Left forelimb (tissue), 1 donor: ENCODE data around the gene JARID2.

Experiments
- DNase-seq: peaks from one replicate; pipeline ENCODE4 v3.0.0-alpha.2; 2018; ENCODE audit warnings: low spot score

JARID2 gene

DNA sequence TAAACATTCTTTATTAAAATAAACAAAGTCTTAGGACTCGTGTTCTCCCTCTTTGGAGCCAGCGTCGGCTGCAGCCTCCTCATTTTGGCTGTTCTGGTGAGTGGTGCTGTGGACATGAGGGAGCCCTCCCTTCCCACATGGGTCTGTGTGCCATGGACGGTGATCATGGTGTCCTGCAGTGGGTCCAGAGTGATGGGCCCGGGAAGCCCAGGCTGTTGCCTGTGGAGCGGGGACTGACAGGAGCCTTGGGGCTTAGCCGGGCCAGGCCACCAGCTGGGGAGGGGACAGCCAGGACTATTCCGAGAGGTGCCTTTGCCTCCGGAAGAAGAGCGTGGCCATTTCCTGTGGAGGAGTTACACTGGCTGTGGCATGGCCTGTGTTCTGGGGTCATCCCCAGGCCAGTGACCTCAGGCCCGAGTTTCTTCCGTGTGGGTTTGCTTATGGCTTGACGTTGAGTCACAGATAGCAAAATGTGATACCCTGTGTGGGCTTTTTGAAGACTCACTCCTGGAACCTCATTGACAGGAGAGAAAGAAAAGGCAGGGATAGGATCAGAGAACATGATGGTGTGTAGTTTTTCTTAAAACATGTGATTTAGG is 263.6 kb downstream of the JARID2 start:
- no peak for DNase-seq

DNA sequence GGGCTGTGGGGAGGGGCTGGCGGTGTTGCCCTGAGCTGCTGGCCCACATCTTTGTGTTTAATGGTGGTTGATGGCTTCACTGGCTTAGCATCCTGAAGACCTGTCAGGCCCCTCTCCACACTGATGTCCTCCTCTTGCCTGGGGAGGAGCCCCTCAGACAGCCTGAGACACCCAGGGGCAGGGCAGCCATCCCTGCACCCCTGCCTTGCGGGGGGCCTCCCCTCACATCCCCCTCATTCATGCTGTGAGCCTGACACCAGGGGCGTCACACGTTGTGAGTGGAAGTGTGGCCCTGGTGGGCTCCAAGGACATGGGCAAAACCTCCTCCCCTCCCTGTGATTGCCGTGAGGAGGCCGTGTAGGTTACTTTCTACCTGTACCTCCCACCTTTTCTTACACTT is 264.3 kb downstream of the JARID2 start:
- no peak for DNase-seq

DNA sequence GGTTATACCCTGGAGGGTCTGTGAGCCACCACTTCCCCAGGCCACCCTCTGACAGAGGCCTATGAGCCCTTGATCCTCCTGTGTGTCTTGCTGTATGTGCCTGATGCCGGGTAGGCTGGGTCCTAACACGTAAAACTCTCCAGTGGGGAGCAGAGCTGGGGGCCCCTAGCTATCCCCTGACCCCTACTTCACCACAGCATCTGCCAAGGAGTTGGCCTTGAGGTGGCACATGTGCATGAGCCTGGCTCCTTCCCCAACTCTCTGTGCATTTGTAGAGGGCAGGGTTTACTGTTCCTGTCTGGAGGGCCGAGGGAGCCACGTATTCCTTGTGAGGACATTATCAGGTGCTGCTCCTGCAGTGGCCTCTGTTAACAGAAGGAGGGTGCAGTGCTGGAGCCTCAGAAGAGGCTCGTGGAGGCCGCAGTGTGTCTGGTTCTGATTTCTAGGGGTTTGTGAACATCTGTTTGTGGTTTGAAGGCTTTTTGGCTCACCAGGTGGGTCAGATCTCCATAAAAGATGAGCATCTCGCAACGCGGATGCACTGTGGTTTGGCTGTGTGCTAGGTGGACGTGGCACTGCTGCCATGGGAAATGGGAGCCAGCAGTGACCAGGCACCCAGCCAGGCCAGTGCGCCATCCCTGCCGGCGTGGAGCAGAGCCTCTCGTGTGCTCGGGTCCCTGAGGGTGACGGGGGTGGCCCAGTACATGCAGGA is 264.8 kb downstream of the JARID2 start:
- no peak for DNase-seq

DNA sequence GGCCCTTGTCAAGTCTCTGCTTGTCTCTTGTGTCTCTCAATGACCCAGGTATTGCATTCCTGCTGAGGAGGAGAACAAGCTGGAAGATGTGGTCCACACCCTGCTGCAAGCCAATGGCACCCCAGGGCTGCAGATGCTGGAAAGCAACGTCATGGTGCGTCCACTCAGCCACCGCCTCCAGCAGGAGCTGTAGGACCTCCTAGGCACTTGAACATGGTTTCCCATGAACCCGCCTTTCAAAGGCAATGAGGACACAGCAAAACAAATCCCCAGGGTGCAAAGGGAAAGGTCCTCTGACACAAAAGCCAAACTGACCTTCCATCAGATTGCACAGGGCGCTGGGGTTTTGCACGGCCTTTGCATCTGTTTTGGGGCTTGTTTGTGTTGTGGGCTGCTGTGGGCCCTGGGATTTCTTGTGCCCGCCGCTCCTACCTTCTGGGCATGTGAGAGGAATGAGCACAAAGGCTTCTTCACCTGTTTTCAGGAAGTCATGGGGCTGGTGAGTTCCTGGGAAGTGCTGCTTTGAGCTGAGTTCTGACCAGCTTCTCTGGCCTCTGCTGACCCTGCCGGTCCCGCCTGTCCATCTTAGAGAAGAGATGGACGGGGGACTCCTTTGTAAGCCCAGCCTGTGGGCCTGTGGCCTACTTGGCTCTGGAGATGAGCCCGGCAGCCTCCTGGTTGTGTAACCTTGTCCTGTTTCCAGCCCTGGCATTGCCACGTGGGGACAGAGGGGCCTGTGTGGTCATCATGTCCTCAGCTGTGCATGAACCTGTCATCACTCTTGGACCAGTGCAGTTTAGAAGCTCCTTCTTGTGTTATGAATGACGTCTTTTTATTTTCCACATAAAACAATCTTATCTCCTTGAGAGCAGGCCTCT is 265.6 kb downstream of the JARID2 start:
- no peak for DNase-seq

DNA sequence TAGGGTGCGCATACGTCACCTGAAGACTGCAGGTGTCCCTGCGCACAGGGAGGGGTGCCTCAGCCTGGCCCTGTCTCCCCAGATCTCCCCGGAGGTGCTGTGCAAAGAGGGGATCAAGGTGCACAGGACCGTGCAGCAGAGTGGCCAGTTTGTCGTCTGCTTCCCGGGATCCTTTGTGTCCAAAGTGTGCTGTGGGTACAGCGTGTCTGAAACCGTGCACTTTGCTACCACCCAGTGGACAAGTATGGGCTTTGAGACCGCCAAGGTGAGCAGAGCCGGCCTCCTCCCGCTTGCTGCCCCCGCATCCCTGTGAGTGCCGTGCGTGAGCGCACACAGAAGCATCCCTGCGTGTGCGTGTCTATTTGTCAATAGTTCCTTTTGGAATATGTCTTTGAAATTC is 266.3 kb downstream of the JARID2 start:
- no peak for DNase-seq

DNA sequence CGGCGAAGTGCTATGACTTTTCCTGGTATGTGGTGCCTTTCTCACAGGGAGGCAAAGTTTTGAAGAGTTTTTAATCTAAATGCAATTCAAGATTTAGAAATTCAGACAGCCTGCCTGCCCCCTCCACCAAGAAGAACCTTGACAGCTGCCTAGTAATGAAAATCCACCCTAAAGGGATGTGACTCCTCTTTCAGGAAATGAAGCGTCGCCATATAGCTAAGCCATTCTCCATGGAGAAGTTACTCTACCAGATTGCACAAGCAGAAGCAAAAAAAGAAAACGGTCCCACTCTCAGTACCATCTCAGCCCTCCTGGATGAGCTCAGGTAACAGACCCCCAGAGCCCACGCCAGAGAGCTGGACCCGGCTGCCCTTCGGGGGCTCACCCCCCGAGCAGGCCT is 266.9 kb downstream of the JARID2 start:
- DNase-seq: no peak

DNA sequence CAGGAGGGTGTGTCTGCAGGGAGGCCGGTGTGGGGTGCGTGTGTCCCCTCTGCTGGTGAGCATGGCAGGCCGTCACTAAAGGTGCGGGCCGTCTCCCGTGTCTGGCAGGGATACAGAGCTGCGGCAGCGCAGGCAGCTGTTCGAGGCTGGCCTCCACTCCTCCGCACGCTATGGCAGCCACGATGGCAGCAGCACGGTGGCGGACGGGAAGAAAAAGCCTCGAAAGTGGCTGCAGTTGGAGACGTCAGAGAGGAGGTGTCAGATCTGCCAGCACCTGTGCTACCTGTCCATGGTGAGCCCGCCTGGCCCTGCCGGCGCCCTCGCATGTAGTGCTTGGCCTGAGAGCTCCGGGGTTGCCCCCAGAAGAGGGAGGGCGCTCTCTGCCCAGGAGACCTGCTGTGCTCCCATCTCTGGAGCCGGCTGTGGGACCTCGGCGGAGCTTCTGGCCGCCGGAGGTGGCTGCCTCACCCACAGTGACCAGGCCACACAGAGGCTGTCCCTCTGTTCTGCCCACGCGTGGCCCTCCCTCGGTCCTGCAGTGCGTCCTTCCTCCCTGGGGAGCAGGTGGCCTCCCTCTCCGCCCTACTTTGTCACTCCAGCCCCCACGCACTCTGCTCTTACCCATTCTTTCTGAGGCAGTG is 267.4 kb downstream of the JARID2 start:
- no peak for DNase-seq

DNA sequence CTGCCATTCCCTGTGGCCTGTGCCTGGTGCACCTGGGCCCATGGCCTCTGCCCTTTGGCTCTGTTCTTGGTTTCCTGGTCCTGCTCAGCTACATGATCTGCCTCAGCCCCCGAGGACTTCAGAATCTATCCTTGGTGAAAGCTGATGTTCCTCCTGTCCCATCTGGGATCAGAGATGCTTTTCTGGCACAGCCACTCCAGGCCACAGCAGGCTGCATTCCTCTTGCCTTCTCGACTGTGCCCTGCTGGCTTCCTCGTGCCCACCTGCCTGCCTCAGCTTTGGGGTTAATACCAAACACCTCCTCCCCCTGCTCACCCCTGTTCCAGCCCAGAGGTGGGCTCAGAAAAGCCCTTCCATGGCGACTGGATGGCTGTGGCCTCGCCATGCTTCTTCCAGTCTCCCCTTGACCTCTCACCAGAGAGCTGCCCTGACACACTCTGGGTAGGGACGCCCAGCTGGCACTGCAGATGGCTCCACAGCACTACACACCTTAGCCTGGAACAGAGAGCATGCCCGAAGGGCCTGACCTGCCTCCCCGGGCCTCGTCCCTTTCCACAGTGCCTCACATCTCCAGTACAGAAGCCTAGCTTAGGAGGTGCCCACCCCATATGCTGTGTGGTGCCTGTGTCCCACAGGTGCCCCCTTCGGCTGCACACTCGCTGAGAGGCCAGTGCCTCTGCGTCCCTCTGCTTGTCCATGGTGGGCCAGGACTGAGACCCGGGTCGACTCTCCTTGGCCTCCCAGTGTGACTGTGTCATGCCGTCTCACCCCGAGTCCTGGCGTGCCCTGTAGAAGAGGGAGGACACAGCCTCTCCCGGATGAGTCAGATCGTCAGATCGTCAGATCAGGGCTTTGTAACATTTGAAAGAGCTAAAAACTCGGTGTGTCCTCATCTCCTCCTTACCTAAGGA is 268.2 kb downstream of the JARID2 start:
- DNase-seq: no peak

DNA sequence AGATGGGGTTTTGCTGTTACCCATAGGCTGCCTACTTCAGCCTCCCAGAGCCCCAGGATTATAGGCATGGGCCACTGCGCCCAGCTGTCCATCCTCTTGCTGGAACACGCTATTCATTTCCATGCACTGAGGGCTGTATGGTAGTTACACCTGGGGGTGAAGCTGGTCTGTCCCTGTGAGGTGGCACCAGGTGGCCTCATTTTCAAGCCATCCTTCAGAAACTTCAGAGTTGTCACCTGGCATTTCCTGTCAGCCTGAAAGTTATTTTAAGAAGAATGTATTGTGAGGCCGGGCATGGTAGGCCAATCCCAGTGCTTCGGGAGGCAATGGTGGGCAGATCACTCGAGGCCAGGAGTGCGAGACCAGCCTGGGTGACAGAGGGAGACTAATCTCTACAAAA is 269.4 kb downstream of the JARID2 start:
- no peak for DNase-seq

DNA sequence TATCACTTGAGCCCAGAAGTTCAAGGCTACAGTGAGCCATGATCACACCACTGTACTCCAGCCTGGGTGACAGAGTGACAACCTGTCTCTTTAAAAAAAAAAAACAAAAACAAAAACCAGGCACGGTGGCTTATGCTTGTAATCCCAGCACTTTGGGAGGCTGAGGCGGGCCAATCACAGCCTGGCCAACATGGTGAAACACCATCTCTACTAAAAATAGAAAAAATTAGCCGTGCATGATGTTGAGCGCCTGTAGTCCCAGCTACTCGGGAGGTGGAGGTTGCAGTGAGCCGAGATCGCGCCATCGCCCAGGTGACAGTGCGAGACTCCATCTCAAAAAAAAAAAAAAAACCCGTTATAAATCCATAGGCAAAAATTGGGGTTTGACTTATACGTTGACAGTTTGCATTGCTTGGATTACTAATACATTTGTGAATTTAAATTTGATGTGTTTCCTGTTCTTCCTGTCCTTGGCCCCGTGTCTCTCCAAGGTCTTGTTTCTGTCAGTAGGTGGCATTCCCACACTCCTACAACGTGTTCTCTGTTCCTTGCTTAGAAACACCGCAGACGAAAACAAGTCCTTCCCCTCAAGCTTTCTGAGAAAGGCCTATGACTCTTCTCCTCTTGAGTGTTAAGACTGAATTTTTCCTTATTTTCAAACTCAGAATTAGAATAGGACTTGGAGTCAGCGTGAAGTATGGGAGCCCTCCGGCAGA is 269.9 kb downstream of the JARID2 start:
- no peak for DNase-seq

DNA sequence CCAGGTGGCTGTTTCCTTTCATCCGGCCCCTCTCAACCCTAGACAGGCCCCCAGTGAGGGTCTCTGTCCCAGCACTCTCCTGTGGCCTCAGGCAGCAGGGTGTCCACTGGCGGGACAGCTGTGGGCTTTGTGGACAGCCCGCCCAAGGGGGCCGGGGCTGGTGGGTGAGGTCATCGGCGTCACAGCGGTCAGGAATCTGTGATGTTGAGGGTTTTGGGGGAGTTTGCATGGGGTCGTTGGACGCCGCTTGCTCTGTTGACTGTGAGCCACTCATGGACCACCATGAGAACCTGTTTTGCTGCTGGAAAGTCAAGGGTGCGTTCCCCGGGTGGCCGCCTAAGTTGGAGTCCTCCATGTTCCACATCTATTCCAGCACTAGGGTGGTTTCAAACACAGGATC is 270.5 kb downstream of the JARID2 start:
- DNase-seq: no peak

DNA sequence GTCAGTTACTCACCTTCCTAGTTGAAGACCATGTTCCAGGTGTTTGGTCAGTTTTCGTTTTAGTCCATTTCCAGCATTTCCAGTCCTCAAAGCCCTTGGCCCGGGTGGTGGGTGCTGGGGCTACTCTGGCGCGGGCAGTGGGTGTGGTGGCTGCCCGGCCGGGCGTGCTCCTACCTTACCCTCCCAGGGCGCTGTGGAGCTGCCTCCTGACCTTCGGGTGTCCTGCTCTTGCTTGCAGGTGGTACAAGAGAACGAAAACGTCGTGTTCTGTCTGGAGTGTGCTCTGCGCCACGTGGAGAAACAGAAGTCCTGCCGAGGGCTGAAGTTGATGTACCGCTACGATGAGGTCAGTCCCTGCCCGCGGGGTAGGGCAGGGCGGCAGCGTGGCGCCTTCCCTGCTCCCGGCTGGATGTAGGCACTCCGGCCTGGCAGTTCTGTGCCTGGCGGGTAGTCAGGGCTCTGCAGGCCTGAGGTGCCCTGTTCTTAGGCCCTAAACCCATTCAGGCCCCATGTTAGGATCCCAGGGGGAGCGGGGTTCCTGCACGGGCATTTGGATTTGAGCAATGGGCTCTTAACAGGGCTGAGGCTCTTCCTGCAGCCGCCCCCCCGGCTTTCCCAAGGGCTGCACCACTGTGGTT is 271.2 kb downstream of the JARID2 start:
- no peak for DNase-seq

DNA sequence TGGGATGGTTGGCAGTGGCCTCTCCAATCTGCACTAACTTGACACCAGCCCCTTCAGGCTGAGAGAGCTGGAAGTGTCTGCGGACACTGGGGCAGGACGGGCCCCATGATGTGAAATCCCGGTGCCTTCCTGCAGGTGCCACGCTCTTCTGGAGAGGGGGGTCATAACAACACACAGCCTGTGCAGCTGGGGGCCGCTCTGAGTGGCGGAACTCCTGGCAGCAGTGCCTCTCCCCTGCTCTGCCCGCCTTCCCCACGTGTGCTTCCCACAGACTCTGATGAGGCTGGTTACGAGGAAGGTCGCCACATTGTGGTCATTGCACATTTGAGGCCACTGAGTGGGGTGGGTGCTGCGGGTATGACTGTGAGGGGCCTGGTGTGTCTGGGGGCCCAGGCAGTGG is 271.7 kb downstream of the JARID2 start:
- no peak for DNase-seq

DNA sequence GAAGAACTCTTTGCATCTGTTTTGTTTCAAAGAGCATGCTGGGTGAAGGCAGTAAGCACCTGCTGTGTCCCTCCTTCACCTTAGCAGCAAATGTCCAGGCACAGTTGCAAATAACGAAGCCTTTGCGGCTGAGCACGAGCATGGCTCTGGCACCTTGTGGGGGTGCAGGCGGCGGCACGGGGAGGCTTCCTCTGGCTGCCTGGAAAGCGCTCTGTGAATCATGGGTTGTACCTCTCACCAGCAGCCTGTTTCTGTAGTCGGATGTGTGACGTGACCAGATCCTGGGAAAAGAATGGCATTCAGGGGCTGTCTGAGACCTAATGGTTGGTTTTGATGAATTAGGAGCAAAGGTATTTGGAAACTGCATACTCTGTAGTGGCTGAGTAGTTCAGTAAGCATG is 272.2 kb downstream of the JARID2 start:
- DNase-seq: no peak

DNA sequence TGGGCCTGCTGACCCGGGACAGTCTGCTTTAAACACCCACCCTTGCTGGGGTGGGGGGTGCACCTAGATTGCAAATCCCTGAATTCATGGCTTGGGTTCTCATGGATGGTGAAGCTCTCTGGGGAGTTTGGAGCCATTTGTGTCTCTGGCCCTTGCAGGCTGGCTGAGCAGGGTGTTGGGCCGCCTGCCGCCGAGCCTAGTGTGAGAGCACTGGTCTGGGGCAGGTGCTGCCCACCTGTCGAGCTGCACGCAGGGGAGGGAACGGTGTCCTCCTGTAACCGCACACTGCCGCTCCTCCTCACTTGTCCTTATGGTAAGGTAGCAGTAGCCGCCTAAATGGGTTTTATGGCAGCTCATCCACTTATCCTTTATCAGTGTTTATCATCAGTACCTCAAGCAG is 273.0 kb downstream of the JARID2 start:
- DNase-seq: peak; percentile 31

DNA sequence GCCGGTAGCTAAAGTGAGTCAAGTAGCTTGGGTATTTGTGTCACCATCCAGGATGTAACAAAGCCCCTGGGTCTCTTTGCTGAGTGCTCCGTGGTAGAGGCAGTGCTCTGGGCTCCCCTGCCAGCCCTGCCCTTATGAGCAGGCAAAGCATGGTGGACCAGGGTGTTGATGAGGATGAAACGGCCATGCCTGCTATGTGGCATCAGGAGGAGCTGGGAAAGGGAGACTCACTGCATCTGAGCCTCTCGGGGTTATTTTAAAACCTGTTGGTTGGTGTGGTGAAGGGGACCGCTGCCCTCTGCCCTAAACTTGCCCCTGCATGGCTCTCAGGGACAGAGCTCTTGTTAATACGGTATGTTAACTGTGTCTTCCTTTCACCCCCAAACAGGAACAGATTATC is 273.8 kb downstream of the JARID2 start:
- DNase-seq: peak; percentile 46

DNA sequence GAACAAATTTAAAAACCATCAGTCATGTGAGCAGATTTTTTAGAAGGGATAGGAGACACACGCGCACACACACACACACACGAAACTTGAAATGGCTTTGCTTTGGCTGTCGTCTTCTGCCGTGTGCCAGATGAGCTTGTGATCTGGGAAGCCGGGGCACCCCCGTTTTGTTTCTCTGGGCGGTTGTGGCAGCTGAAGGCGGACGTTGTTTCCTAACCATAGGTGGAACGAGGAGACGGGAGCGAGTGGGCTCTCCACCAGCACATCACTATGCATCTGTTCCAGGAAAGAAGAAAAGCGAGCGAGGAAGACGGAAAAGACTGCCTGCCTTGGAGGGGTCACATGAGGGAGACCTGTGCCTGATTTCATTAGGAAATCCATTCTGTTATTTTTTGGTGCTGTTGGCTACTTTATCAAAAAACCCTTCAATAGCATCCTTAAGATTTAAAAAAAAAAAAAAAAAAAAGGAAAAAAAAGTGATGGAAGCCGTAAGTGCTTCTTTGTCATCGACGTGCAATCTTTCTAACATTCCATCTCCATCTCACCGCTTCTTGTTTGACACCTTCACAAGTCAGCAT is 274.8 kb downstream of the JARID2 start:
- peak; percentile 60 for DNase-seq

DNA sequence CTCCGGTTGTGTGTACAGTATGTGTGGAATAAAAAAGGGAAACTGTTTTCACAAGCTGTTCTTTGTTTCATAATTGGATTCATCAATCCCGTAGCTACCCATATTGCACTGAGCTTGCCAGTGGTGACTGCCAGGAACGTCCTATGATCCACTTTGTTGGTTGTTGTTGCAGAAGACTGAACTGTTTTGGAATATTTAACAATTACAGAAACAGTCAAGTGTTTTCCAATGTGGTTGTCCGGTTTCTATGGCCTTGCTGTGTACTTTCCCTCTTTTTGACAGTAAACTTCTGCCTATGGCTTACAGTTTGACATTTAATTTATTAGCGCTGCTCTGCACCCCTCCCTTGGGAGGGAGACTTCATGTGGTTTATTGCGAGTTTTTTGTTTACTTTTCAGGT is 275.7 kb downstream of the JARID2 start:
- no peak for DNase-seq

DNA sequence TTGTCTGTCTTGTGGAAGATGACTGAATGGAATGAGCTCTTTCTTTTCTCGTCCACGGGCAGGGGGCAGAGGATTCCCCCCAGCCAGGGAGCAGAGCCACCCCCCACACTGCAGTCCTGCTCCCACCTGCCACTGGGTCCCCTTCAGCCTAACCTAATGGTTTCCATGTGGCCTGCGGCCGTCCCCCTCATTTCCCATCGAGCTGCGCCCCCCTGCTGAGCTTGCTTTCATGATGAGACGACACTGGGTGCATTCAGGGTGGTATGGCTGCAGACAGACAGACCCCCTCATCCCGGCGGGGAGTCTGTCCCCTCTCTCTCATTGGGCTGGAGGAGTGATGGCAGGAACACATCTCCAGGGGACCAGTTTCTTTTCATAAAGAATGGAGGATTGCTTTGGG is 276.2 kb downstream of the JARID2 start:
- DNase-seq: peak; percentile 54

DNA sequence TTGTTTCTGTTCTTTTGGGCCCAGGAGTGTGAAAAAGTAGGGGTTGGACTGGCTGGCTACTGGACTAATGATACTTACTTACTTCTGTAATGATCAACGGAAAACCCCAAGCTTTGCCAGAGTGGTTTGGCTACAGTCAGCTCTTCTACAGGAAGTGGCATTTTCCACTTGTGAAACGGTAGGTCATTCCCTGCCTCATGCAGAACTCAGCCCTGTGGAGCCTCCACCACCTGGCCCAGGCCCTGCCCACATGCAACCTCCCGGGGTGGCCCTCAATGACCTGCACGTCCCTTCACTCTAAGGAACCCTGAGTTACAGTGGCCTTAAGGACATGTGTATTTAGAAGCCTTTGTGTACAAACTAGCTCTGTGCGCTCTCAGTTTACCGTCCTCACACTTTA is 276.6 kb downstream of the JARID2 start:
- DNase-seq: peak; percentile 45
